HCT116 (cell line): Measurements from ENCODE around the gene CA10. TPM values are rescaled to one million over a fixed set of nuclear protein-coding genes. Genes with fewer than 3 reads are reported as not detected.

Experiments
- ATAC-seq: fragments of 200-7000 bp; cut with Tn5 transposase; 2 replicates; pipeline ENCODE4 v1.9.1; 2020; ENCODE audit warnings: mild to moderate bottlenecking, moderate library complexity
- BruUV-seq: library from RNA; stranded (reverse); fragments of 400-500 nt; replicated peaks from 2 replicates; lab custom pipeline; 2021; lab: Mats Ljungman, UMichigan
- CTCF ChIA-PET: fragments of 300-600 bp; sonication (Branson Sonifier 250); formaldehyde crosslinking; loops from one replicate; lab custom pipeline; 2021; ENCODE audit warnings: antibody characterized with exemption; lab: Charles Lee
- POLR2A ChIA-PET: fragments of 300-600, 350-600 bp; sonication (Branson Sonifier 250); formaldehyde crosslinking; loops from one replicate; lab custom pipeline; 2021; ENCODE audit warnings: antibody characterized with exemption; lab: Charles Lee
- RAD21 ChIA-PET, 2 experiments: fragments of 300-600 bp; sonication (Branson Sonifier 250); formaldehyde crosslinking; loops; one replicate each; lab custom pipeline; 2023; ENCODE audit warnings: low total read pairs in 2 of 2; ENCODE audit not compliant: uncharacterized antibody in 2 of 2, unreplicated experiment in 2 of 2, low non-redundant PET in 1 of 2; lab: Charles Lee
- DNase-seq: peaks from one replicate; pipeline ENCODE4 v3.0.0-alpha.2; 2010; ENCODE audit warnings: low read depth, low spot score
- H2AFZ ChIP-seq: fragments of 200-600 bp; shearing (Covaris generic), sonication (generic); 2 replicates; pipeline ENCODE4 v1.6.1; 2017; ENCODE audit warnings: low read depth, mixed run types, mixed read lengths, antibody characterized with exemption, low read length; ENCODE audit not compliant: poor library complexity, severe bottlenecking
- H3K27ac ChIP-seq: 2 replicates; pipeline ENCODE4 v1.5.1; 2012; ENCODE audit warnings: low read depth, low read length
- H3K27me3 ChIP-seq: fragments of 200-600 bp; sonication (generic); 2 replicates; pipeline ENCODE4 v1.6.1; 2016; ENCODE audit warnings: mixed run types, low read length, mixed read lengths; ENCODE audit not compliant: insufficient read depth
- H3K36me3 ChIP-seq, 2 experiments: fragments of 200-500 bp in 1 of 2; fragments of 200-600 bp in 1 of 2; sonication (Bioruptor generic) in 1 of 2; sonication (generic) in 1 of 2; 2 replicates each; pipeline versions ENCODE4 v1.5.1 to v1.6.1; 2014 to 2016; ENCODE audit warnings: low read length in 2 of 2, inconsistent platforms in 1 of 2, mixed read lengths in 1 of 2, mixed run types in 1 of 2; ENCODE audit not compliant: insufficient read depth in 2 of 2, control insufficient read depth in 1 of 2
- H3K4me1 ChIP-seq, 2 experiments: fragments of 200-600 bp in 1 of 2; sonication (generic) in 1 of 2; 2 replicates each; pipeline versions ENCODE4 v1.5.1 to v1.6.1; 2012 to 2017; ENCODE audit warnings: low read length in 2 of 2, inconsistent platforms in 1 of 2, mild to moderate bottlenecking in 1 of 2, mixed read lengths in 1 of 2, mixed run types in 1 of 2, moderate library complexity in 1 of 2; ENCODE audit not compliant: insufficient read depth in 2 of 2, control insufficient read depth in 1 of 2
- H3K4me2 ChIP-seq: fragments of 200-600 bp; sonication (generic); 2 replicates; pipeline ENCODE4 v1.6.1; 2017; ENCODE audit warnings: mixed run types, low read length, mixed read lengths
- H3K4me3 ChIP-seq, 2 experiments: fragments of 200-600 bp in 1 of 2; sonication (generic) in 1 of 2; replicated peaks in 1 of 2; 2 replicates each; pipeline ENCODE4 v1.5.1; 2011 to 2016; ENCODE audit warnings: low read length in 2 of 2, control low read depth in 1 of 2, low read depth in 1 of 2, mild to moderate bottlenecking in 1 of 2, mixed read lengths in 1 of 2, mixed run types in 1 of 2
- H3K79me2 ChIP-seq: fragments of 200-600 bp; sonication (generic); 2 replicates; pipeline ENCODE4 v1.6.1; 2017; ENCODE audit warnings: mild to moderate bottlenecking, mixed run types, low read length, moderate library complexity, mixed read lengths; ENCODE audit not compliant: insufficient read depth
- H3K9ac ChIP-seq: fragments of 200-600 bp; sonication (generic); 2 replicates; pipeline ENCODE4 v1.6.1; 2016; ENCODE audit warnings: low read length, mixed read lengths
- H3K9me2 ChIP-seq: fragments of 200-600 bp; sonication (generic), shearing (Covaris generic); 2 replicates; pipeline ENCODE4 v1.6.1; 2017; ENCODE audit warnings: mixed run types, mild to moderate bottlenecking, moderate library complexity; ENCODE audit not compliant: insufficient read depth
- H3K9me3 ChIP-seq, 2 experiments: fragments of 200-500 bp in 1 of 2; fragments of 200-600 bp in 1 of 2; sonication (Bioruptor generic) in 1 of 2; sonication (generic) in 1 of 2; 2 replicates each; pipeline ENCODE4 v1.6.1; 2014 to 2017; ENCODE audit warnings: low read length in 2 of 2, mixed read lengths in 2 of 2, inconsistent platforms in 1 of 2, low read depth in 1 of 2, mild to moderate bottlenecking in 1 of 2, mixed run types in 1 of 2, moderate library complexity in 1 of 2; ENCODE audit not compliant: control insufficient read depth in 1 of 2, insufficient read depth in 1 of 2
- H4K20me1 ChIP-seq: fragments of 200-600 bp; sonication (generic), shearing (Covaris generic); 2 replicates; pipeline ENCODE4 v1.6.1; 2017; ENCODE audit warnings: mixed run types, mild to moderate bottlenecking, moderate library complexity; ENCODE audit not compliant: insufficient read depth
- ATF3 ChIP-seq: IDR thresholded peaks from 2 replicates; pipeline ENCODE4 v1.6.1; 2012
- CTCF ChIP-seq, 3 experiments: fragments of 200-600 bp in 1 of 3; sonication (generic) in 1 of 3; IDR thresholded peaks in 2 of 3; conservative IDR thresholded peaks in 1 of 3; 2 replicates each; pipeline ENCODE4 v1.5.1; 2012 to 2017; ENCODE audit warnings: low read depth in 2 of 3, low read length in 2 of 3, antibody characterized with exemption in 1 of 3, borderline replicate concordance in 1 of 3, control low read depth in 1 of 3, mild to moderate bottlenecking in 1 of 3, mixed read lengths in 1 of 3, mixed run types in 1 of 3, moderate library complexity in 1 of 3; ENCODE audit not compliant: insufficient read depth in 1 of 3
- EGR1 ChIP-seq: IDR thresholded peaks from 2 replicates; pipeline ENCODE4 v1.6.1; 2012; ENCODE audit warnings: low read depth
- ELF1 ChIP-seq: IDR thresholded peaks from 2 replicates; pipeline ENCODE4 v1.6.1; 2012; ENCODE audit warnings: low read depth, borderline replicate concordance
- EZH2 ChIP-seq: fragments of 200-600 bp; sonication (generic); IDR thresholded peaks from 2 replicates; pipeline ENCODE4 v1.6.1; 2017; ENCODE audit warnings: antibody characterized with exemption, mixed run types
- FOSL1 ChIP-seq: IDR thresholded peaks from 2 replicates; pipeline ENCODE4 v1.6.1; 2012; ENCODE audit warnings: low read depth
- JUND ChIP-seq: IDR thresholded peaks from 2 replicates; pipeline ENCODE4 v1.6.1; 2012
- MAX ChIP-seq: IDR thresholded peaks from 2 replicates; pipeline ENCODE4 v1.6.1; 2012
- POLR2A ChIP-seq: IDR thresholded peaks from 2 replicates; pipeline ENCODE4 v1.7.0; 2011; ENCODE audit warnings: borderline replicate concordance; ENCODE audit not compliant: insufficient read depth, insufficient read length; ENCODE audit errors: extremely low read depth
- POLR2AphosphoS5 ChIP-seq: IDR thresholded peaks from 2 replicates; pipeline ENCODE4 v1.6.1; 2011; ENCODE audit warnings: mild to moderate bottlenecking, low read depth, low read length, moderate library complexity
- RAD21 ChIP-seq: IDR thresholded peaks from 2 replicates; pipeline ENCODE4 v1.6.1; 2012; ENCODE audit warnings: low read depth, mild to moderate bottlenecking
- REST ChIP-seq: IDR thresholded peaks from 2 replicates; pipeline ENCODE4 v1.6.1; 2012; ENCODE audit warnings: low read depth
- SP1 ChIP-seq: IDR thresholded peaks from 2 replicates; pipeline ENCODE4 v1.6.1; 2012; ENCODE audit warnings: low read depth
- SRF ChIP-seq: IDR thresholded peaks from 2 replicates; pipeline ENCODE4 v1.6.1; 2012; ENCODE audit warnings: low read depth
- ZBTB33 ChIP-seq: IDR thresholded peaks from 2 replicates; pipeline ENCODE4 v1.6.1; 2011; ENCODE audit warnings: mild to moderate bottlenecking, low read length, moderate library complexity; ENCODE audit not compliant: insufficient replicate concordance; ENCODE audit errors: extremely low read depth
- intact Hi-C: fragments of 100-400 bp; cut with micrococcal nuclease; formaldehyde crosslinking; loops from 2 replicates; pipeline ENCODE4 v1.10.0; 2022
- total RNA-seq: library from RNA; stranded (reverse); gene quantifications from one replicate; pipeline ENCODE4 v1.2.1, GENCODE V29; 2021; ENCODE audit not compliant: unreplicated experiment

The CA10 gene
- total RNA-seq, 1 experiment from 2014 or later, result not detected

- RAD21 ChIA-PET, result no interaction called here
- intact Hi-C loops, result no loop called here
- no peaks in the 10 kb centered on the region for H3K36me3 ChIP-seq
- H4K20me1 ChIP-seq, result no peaks in the 10 kb centered on the region
- no peaks in the 10 kb centered on the region for H3K27me3 ChIP-seq
- TF ChIP-seq POLR2A, result no peak
- TF ChIP-seq POLR2AphosphoS5, result no peak
- no peak for TF ChIP-seq ELF1
- TF ChIP-seq RAD21, result no peak
- no peak for TF ChIP-seq JUND
- TF ChIP-seq FOSL1, result no peak
- TF ChIP-seq ZBTB33, result no peak
- TF ChIP-seq ATF3, result no peak
- TF ChIP-seq SRF, result no peak
- no peak for TF ChIP-seq SP1
- TF ChIP-seq REST, result no peak
- no peak for TF ChIP-seq EZH2
- TF ChIP-seq MAX, result no peak
- no peak for TF ChIP-seq EGR1
- no peak for TF ChIP-seq CTCF (IDR thresholded peaks at IDR 0.05 in 2 of 3, conservative IDR thresholded peaks at IDR 0.05 in 1 of 3; ENCODE audit: borderline replicate concordance in 1 of 3, insufficient read depth in 1 of 3, low read depth in 2 of 3, low read length in 2 of 3)
- TF ChIP-seq, all 23 proteins: peak for 0
- CTCF ChIA-PET, result interaction anchor here (1.2 kb wide), 1 partner anchor 35 kb away, joined by 3 read pairs; no protein-coding TSS in a partner anchor
- no TSS peak for BruUV-seq
- POLR2A ChIA-PET, result no interaction called here
- no peaks in the 10 kb centered on the region for H3K4me1 ChIP-seq
- no peaks in the 10 kb centered on the region for H3K79me2 ChIP-seq
- ATAC-seq, result no peak
- H3K4me2 ChIP-seq, result no peak overlapping the region
- H3K9me2 ChIP-seq, result no peaks in the 10 kb centered on the region
- no peak overlapping the region for H2AFZ ChIP-seq
- H3K27ac ChIP-seq, result no peak overlapping the region
- no peak overlapping the region for H3K4me3 ChIP-seq
- H3K9ac ChIP-seq, result no peak overlapping the region
- no peaks in the 10 kb centered on the region for H3K9me3 ChIP-seq
- no peak for DNase-seq
These were observed 359.3 kb downstream of the CA10 start for GRCh38 chr17:51799240-51799639.
